Psoas muscle (tissue), 8 donors: Measurements from ENCODE around the gene YAP1. TPM values are rescaled to one million over a fixed set of nuclear protein-coding genes. Genes with fewer than 3 reads are reported as not detected.
A peak's percentile ranks its signal among the peaks of the same experiment; 100 is the strongest.

Experiments used
- ATAC-seq, 4 donors: fragments of 200-7000 bp; cut with Tn5 transposase; one replicate each; pipeline ENCODE4 v1.9.1; 2020; ENCODE audit warnings: moderate library complexity in 3 of 4, mild to moderate bottlenecking in 2 of 4
- DNase-seq, 2 donors: peaks; one replicate each; pipeline ENCODE4 v3.0.0-alpha.2; 2020
- H3K27ac ChIP-seq: fragments of 200-600 bp; one replicate; pipeline ENCODE4 v1.8.0; 2022
- H3K27me3 ChIP-seq, 3 donors: fragments of 200-600 bp in 1 of 3; one replicate each; pipeline versions ENCODE4 v1.6.1 to v1.8.0; 2013 to 2022; ENCODE audit warnings: low read length in 2 of 3, mild to moderate bottlenecking in 2 of 3, moderate library complexity in 1 of 3; ENCODE audit not compliant: insufficient read depth in 3 of 3
- H3K36me3 ChIP-seq, 2 donors: fragments of 200-600 bp in 1 of 2; one replicate each; pipeline versions ENCODE4 v1.6.1 to v1.8.0; 2013 to 2022; ENCODE audit warnings: low read depth in 1 of 2, mild to moderate bottlenecking in 1 of 2, moderate library complexity in 1 of 2; ENCODE audit not compliant: insufficient read depth in 1 of 2
- H3K4me1 ChIP-seq: fragments of 200-600 bp; one replicate; pipeline ENCODE4 v1.8.0; 2022
- H3K4me3 ChIP-seq: fragments of 200-600 bp; one replicate; pipeline ENCODE4 v1.8.0; 2022; ENCODE audit warnings: mild to moderate bottlenecking
- H3K9me3 ChIP-seq: fragments of 200-600 bp; one replicate; pipeline ENCODE4 v1.8.0; 2022
- CTCF ChIP-seq: fragments of 200-600 bp; IDR thresholded peaks from one replicate; pipeline ENCODE4 v1.8.0; 2022; ENCODE audit warnings: antibody characterized with exemption
- WGBS, 3 donors: extraction: QIAGEN DNeasy Blood & Tissue Kit; methylation state at CpG; one replicate each; pipeline versions ENCODE4 v1.1.6 to v1.1.7; 2013; 5-methylcytosine and 5-hydroxymethylcytosine counted together
- intact Hi-C, 2 donors: fragments of 100-400 bp; cut with DNase I; formaldehyde crosslinking; loops; one replicate each; pipeline versions ENCODE4 v1.11.0 to v1.14.2; 2022
- polyA plus RNA-seq, 3 donors: library from polyadenylated mRNA; stranded (reverse); fragments of 200-250 nt; gene quantifications; one replicate each; pipeline ENCODE4 v1.2.3, GENCODE V29; 2013
- total RNA-seq, 4 donors: library from RNA; stranded (reverse); fragmentation: NEBNext Ultra II Directional in 2 of 4; extraction: Animal tissue kit (Norgen Biotek cat#: 25700) in 2 of 4; gene quantifications; one replicate each; pipeline versions ENCODE4 v1.2.1 to v1.2.4, GENCODE V29; 2021 to 2023
- donor health status: healthy with polysubstance abuse.
- donor health status: DM: no; HTN: no; CAD: no; lungs with moderate emphysema.
- donor health status: Bipolar disorder and iron deficiency.
- donor health status: healthy.
- donor health status: DM: yes; HTN: yes; CAD: no.
- donor health status: DM: no; HTN: no; CAD: no.
- donor health status: DM: no; HTN: no; CAD: no.
- donor health status: DM: yes; HTN: yes; CAD: no.

Gene YAP1
- total and polyA plus RNA-seq, 7 donors, result 11.5 to 124 (median 42.3) TPM

- Histone ChIP-seq H3K4me3 (peak overlapping the region; percentile 91), H3K4me1 (peaks cover 30% of the 10 kb centered on the region), H3K36me3 (no peaks in the 10 kb centered on the region), H3K27ac (peak overlapping the region; percentile 94), H3K27me3 (no peaks in the 10 kb centered on the region), H3K9me3 (no peaks in the 10 kb centered on the region)
- DNase-seq (no peak), ATAC-seq (peak in 3 of 4 donors; percentile 12 to 35 (median 31))
- 0 to 1% (median 0%) methylated on average over 7 to 31 of the region's 31 CpGs for WGBS, 3 donors
- intact Hi-C loops, result loop anchor here (2.0 to 5.0 kb wide), 4 partner anchors 42 to 158 kb away; no protein-coding TSS in a partner anchor
- no peak for TF ChIP-seq CTCF
These were observed 439 bp downstream of the YAP1 start for GRCh38 chr11:102110761-102111010.

DNA sequence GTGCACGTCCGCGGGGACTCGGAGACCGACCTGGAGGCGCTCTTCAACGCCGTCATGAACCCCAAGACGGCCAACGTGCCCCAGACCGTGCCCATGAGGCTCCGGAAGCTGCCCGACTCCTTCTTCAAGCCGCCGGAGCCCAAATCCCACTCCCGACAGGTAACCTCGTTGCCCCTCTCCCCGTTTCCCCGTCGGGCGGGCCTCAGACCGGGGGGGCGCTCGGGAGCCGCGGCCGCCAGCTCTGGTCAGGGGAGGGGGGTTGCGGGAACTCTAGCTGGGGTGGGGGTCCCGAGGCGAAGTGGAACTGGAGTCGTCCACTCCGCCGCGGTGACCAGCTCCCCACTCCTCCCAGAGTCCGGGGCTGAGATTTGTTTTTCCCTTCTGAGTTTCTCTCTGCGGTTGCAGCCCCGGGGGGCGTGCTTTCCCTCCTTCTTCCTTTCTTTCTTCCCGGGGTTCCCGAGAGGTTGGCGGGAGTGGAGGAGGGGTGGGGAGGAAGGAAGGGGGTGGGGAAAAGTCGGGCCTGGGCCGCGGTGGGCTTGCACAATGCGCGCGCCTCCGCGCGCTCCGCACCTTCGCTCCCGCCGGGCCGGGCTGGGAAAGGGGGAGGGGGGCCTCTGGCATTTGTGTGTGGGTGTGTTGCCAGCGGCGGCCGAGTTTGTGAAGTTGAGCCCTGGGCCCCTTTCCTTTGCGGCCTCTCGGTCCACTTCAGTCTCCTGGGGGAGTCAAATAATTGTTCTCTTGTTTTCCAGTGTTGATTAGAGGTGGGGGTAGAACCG lies 952 bp downstream of the YAP1 start:
- Histone ChIP-seq H3K36me3 (no peaks in the 10 kb centered on the region), H3K4me1 (peaks cover 32% of the 10 kb centered on the region), H3K27ac (peak overlapping the region; percentile 94), H3K27me3 (no peaks in the 10 kb centered on the region), H3K9me3 (no peaks in the 10 kb centered on the region), H3K4me3 (peak overlapping the region; percentile 91)
- intact Hi-C loops, result loop anchor here (2.0 to 5.0 kb wide), 4 partner anchors 41 to 158 kb away; no protein-coding TSS in a partner anchor
- ATAC-seq (peak; percentile 75 to 83 (median 78)), DNase-seq (peak; percentile 85 to 89)
- 1% methylated on average over 44 to 61 of the region's 61 CpGs for WGBS, 3 donors
- no peak for TF ChIP-seq CTCF

GRCh38 chr11:102111787-102112508 lies 1.7 kb downstream of the YAP1 start:
- no peaks in the 10 kb centered on the region for H3K36me3 ChIP-seq
- DNase-seq (peak in 1 of 2 donors; percentile 50), ATAC-seq (peak; percentile 51 to 71 (median 57))
- 0 to 1% (median 1%) methylated on average over 20 of the region's 20 CpGs for WGBS, 3 donors
- intact Hi-C loops, result loop anchor here (2.0 to 5.0 kb wide), 4 partner anchors 40 to 157 kb away; no protein-coding TSS in a partner anchor
- H3K9me3 ChIP-seq, result no peaks in the 10 kb centered on the region
- H3K27ac ChIP-seq, result peak overlapping the region; percentile 94
- peak overlapping the region; percentile 91 for H3K4me3 ChIP-seq
- TF ChIP-seq CTCF, result no peak
- H3K27me3 ChIP-seq, result no peaks in the 10 kb centered on the region
- H3K4me1 ChIP-seq, result peaks cover 32% of the 10 kb centered on the region

DNA sequence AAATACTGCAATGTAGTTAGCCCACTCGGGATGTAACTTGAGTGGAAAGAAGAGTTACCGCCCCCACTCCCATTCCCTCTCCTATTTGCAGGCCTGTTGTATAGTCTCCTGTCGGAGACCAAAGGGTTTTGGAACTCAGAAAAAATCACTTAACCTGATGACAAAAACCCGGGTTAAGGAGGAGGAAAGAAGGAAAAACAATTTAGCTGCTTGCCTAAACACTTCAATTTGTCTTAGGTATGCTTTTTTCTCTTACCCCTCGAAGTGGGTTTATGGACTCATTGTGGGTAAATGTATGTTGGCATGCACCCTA lies 2.2 kb downstream of the YAP1 start:
- no peaks in the 10 kb centered on the region for H3K27me3 ChIP-seq
- H3K36me3 ChIP-seq, result no peaks in the 10 kb centered on the region
- intact Hi-C loops, result loop anchor here (5.0 kb wide), 3 partner anchors 40 to 85 kb away; no protein-coding TSS in a partner anchor
- peaks cover 37% of the 10 kb centered on the region for H3K4me1 ChIP-seq
- no peaks in the 10 kb centered on the region for H3K9me3 ChIP-seq
- no peak for TF ChIP-seq CTCF
- peak overlapping the region; percentile 91 for H3K4me3 ChIP-seq
- H3K27ac ChIP-seq, result peak overlapping the region; percentile 94
- DNase-seq, result no peak
- 5 to 19% (median 9%) methylated on average over 5 of the region's 5 CpGs for WGBS, 3 donors
- no peak for ATAC-seq
